Raji (cell line): ENCODE measurements around the gene GLTP.

ENCODE experiments used
- POLR2A ChIP-seq: IDR thresholded peaks from 2 replicates; pipeline ENCODE4 v1.6.1; 2011; ENCODE audit warnings: low read depth, low read length, control low read depth; ENCODE audit not compliant: insufficient read depth

Gene GLTP

DNA sequence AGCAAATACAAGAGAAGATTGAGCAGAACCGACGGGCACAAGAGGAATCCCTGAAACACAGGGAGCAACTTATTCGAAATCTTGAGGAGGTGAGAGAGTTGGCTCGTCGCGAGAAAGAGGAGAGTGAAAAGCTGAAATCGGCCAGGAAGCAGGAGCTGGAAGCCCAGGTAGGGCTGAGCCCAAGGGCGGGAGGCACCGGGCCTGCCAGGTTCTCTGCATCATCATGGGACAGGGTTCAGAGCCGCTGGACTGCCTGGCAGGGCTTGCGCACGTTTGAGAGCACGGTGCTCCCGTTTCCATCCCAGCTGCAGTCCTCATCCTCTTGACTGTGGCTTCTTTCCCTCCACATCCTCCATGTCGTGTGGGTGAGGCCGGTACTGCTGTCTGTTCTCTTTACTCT is 34.1 kb upstream of the GLTP start:
- TF ChIP-seq POLR2A, result no peak

DNA sequence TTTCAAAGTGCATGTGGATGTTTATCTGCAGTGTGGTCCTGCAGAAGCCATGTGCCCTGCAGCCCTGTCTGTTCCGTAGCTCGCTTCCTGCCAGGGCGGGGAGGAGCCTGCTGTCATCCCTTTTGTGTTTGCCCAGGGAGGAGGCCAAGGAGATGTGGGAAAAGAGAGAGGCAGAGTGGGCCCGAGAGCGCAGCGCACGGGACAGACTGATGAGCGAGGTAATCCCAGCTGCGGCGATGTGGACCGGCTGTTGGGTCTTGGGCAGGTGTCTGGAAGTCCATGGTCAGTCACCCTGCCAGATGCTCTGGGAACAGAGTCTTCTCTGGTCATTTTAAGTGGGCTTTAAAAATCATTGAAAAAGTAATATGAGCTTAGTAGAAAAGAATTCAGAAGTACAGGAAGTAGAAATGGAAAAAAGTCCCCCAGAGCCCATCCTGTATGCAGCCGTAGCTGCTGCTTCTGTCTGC is 32.5 kb upstream of the GLTP start:
- TF ChIP-seq POLR2A, result no peak

DNA sequence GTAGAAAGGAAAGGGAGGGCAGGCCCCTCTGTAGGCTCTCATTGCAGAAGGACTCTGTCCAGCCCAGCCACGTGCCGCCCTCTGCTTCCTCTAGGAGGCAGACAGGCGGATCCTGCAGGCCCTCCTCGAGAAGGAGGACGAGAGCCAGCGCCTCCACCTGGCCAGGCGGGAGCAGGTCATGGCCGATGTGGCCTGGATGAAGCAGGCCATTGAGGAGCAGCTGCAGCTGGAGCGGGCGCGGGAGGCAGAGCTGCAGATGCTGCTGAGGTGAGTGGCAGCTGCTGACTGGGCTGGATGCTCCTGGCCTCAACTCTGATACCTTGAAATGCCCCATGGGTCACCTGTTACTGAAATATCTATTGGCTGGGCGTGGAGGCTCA is 30.6 kb upstream of the GLTP start:
- TF ChIP-seq POLR2A, result no peak

DNA sequence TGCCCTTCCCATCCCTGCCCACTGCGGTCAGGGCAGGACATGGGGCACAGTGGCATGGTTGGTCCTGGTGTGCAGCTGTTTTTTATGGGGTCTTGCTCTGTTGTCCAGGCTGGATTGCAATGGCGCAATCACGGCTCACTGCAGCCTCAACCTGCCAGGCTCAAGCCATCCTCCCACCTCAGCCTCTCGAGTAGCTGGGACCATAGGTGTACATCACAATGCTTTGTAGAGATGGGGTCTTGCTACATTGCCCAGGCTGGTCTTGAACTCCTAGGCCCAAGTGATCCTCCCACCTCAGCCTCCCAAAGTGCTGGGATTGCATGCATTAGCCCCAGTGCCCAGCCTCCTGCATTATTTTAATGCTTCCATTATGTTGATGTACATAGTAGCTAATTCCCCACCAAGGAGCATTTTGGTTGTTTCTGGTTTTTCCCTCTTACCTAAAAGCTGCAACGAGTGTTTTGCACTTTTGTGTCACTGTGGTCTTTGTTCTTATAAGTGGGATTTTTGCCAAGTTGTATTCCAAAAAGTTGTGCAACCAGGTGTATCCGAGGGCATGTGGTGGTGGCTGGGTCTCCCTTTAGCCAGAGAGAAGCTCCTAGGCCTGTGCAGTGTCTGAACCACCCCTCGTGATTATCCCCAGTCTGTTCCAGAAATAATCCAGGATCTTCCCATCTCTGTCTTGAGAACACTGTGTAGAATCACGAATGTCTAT is 30.1 kb upstream of the GLTP start:
- no peak for TF ChIP-seq POLR2A

DNA sequence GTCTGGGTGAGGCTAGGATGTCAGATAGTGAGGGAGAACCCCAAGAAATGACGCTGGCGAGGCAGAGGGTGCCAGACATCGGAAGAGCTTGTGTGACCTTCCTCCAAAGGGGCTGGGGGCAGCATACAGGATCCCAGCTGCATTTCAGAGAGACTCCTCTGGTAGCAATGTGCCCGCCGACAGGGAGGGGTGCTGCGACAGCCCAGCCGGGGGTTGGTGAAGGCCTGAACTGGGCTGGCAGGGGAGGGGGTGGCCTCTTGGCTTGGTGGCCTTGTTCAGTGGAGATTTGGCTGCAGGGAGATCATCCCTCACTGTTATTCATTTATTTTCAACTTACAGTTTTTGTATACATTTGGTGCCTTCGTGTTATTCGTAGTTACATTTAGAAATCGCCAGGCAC is 25.0 kb upstream of the GLTP start:
- TF ChIP-seq POLR2A, result no peak

DNA sequence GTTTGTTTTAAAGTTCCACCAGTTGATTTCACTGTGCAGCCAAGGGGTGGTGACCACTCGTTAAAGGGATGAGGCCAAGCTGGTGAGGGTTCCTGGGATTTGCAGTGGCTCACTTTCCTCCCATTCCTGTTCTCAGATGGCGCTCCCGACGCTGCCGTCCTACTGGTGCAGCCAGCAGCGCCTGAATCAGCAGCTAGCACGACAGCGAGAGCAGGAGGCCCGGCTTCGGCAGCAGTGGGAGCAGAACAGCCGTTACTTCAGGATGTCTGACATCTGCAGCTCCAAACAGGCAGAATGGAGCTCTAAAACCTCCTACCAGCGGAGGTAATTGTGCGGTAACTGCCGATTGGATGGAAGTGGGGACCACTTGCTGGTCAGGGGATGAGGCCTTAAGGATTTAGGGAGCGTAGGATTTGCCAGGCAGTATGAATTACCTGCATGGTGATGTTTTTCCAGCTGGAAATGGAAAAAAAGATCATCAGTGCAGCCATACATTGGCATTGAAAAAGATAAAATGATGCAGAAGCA is 22.6 kb upstream of the GLTP start:
- TF ChIP-seq POLR2A, result no peak

DNA sequence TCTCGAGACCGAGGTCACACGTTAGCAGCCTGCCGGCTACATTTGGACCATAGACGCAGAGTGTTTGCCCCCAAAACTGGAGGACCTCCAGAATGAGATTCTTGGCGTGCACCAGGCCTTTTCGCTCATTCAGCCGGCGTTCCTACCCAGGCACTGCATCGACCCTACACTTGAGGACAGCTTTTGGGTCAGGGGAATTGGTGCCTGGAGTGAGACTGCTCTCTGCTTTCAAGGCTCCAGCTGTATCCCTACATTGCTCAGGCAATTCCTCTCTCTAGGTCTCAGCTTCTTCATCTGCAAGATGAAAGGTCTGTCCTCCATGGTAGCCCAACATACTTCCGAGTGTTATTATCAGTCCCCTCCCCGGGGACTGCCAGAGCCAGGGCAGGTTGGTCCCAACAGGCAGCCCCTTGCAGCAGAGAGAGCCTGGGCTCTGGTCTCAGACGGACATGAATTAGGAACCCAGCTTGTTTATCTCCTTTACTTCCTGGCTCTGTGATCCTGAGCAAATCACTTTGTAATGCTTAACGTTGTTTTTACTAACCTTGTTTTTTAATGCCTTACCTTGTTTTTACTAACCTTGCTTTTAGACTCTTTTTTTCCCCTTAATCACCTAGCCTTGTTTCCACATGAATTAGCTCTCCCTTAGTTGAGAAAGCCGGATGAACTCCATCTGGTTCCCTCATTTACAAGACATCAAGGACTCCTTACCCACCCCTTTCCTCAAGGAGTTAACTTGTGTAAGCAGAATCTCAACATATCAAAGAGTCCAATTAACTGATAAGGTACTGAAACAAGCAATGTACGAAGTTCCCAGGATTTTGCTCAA is 20.6 kb upstream of the GLTP start:
- TF ChIP-seq POLR2A, result no peak

DNA sequence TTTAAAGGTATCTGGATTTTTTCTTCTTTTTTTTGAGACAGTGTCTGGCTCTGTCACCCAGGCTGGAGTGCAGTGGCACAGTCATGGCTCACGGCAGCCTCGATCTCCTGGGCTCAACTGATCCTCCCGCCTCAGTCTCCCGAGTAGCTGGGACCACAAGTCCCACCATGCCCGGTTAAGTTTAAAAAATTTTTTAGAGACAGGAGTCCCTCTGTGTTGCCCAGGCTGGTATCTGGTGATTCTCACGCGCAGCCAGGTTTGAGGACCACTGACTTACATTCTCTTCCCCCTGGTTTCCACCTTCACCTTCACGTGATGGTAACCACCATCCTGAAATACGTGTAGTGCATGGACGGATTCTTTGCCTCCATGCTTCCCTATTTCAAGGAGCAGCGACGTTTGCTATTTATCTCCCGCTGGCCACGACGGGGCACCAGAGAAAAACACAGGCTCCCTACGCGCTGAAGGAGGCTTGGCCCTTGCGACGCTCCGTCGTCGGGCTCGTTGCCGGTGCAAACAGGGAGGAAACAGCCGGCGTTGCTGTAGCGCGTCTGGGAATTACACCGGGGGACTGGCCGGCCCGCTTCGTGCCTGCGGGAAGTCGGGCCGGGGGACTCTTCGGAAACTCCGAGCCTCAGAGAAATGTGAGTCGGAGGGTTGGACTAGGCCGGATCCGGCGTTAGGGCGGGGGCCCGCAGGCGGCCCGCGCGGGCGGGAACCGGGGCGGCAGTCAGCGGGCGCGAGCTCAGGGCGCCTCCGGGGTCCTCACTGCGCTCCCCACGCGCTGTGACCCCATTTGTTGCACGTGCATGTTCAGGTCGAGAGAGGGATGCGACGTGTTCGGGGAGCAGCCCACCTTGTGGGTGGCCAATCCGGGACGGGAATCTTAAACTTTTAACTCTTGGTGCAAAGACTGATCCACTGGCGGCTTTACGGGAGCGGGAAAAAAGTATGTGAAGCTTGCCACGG is 19.7 kb upstream of the GLTP start, which contains the start of gene TCHP:
Gene TCHP (plus strand): TSS at position 492 of the 969 bp plus-strand sequence. CDS start 2,753 bp downstream, outside the sequence.
- peak; percentile 59 for TF ChIP-seq POLR2A

DNA sequence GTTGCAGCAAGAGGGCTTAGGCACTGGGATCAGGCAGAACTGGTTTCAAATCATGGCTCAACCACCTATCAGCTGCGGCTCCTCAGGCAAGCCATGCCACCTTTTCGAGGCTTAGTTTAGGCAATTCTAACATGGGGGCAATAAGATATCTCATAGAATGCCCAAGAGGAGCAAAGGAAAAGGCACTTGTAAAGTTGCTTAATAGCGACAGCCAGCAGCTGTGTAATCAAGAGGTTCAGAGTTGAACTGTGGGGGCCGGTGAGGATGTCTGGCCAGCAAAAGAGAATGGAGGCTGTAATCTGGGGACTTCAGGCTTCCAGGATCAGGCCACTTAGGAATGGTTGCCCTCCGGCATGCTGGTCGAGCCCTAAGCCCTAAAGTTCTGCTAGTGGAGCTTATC is 16.7 kb upstream of the GLTP start:
- no peak for TF ChIP-seq POLR2A

DNA sequence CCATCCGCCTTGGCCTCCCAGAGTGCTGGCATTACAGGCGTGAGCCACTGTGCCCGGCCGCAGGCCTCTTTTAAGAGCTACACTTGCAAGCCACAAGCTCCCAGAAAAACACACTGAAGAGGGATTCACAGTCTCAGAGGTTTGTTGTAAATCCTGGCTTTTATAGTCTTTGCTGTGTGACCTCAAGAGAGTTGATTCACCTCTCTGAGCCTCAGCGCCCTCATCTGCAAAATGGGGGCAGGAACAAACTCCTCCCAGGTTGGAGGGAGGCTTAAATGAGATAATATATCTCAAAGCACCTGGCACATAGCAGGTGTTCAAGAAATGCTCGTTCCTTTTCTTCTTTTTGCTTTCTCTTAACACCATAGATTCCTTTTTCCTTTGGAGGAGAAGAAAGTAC is 15.8 kb upstream of the GLTP start:
- no peak for TF ChIP-seq POLR2A

DNA sequence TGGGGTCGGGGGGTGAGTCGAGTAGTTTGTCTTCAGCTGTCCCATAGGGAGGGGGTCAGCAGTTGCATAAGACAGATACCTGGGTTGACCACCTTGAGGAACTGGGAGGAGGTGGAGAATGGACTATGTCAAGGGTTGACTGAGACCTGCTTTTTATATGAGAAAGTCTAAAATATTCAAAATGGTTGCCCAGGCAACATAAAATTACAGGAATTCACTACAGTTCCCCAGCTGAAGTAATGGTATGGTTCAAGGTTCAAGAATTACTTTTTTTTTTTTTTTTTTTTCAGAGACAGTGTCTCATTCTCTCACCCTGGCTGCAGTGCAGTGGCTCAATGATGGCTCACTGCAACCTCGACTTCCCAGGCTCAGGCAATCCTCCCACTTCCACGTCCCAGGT is 14.6 kb upstream of the GLTP start:
- no peak for TF ChIP-seq POLR2A

DNA sequence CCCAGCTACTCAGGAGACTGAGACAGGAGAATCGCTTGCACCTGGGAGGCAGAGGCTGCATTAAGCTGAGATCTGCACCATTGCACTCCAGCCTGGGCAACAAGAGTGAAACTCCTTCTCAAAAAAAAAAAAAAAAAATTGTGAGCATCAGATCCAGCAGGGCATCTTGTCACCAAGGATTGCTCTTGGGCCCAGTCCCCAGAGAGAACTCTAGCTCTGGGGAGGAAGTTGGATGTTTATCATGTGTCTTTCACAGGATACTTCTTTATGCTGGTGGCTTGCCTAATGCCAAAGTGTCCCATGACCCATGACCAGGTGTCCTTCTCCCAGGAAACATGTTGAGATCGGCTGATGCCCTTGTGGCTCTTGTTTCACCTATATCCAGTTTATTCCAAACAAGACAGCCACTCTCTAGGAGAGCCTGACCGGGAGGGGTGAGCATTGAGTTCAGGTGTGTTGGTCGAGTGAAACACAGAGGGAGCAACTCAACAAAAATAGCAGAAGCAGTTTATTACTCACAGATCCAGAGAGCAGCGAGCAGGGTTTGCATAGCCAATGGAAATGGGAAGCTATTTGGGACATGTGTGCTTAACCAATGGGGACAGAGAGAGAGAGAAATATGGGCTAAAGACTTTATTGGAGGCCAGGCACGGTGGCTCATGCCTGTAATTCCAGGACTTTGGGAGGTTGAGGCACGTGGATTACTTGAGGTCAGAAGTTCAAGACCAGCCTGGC is 13.1 kb upstream of the GLTP start:
- no peak for TF ChIP-seq POLR2A

DNA sequence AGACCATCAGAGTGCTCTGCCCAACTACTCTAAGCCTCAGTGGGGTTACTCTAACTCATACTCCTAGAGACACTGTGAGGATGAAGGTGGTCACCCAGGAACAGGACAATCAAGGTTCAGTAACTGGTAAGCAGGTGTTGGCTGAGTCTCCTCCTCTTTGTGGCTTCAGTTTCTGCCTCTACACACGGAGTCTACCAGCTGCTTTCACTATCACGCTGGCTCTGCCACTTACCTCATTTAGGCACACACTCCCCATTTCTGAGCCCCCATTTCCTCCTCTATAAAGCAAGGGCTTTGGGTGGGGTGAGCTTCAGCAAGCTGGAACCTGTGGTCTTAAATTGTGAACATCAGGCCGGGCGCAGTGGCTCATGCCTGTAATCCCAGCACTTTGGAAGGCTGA is 12.4 kb upstream of the GLTP start:
- TF ChIP-seq POLR2A, result no peak

DNA sequence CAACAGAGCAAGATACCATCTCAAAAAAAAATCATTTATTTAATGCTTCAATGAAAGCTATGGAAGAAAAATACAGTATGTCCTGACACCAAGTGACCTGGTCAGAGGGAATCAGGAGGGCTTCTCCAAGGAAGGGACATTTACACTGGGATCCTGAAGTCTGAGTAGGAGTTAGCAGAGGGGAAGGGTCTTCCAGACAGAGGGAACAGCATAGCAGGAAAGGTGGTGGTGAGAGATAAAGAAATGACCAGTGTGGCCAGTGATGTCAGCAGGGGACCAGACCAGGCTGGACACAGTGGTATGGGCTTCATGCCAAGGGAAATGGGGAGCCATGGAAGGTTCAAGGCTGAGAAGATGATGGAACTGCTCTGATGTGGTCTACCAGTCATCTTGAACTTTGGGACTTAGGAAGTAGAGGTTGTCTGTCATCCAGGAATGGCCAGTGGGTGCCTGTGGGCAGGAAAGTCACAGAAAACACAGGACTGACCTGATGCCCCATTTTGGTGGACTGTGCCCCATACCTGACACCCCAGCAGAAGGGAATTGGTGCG is 11.9 kb upstream of the GLTP start:
- TF ChIP-seq POLR2A, result no peak
